Activated naive CD8-positive, alpha-beta T cell (primary cell): ENCODE results near the gene SYDE1.

Source experiments
- H3K27ac Mint-ChIP-seq: one replicate; pipeline ENCODE4 v1.8.0; 2021; ENCODE audit warnings: mixed read lengths
- H3K27me3 Mint-ChIP-seq: one replicate; pipeline ENCODE4 v1.8.0; 2021; ENCODE audit warnings: mixed read lengths
- H3K36me3 Mint-ChIP-seq: one replicate; pipeline ENCODE4 v1.8.0; 2021; ENCODE audit warnings: mixed read lengths
- H3K4me1 Mint-ChIP-seq: one replicate; pipeline ENCODE4 v1.8.0; 2021; ENCODE audit warnings: low read depth, mixed read lengths
- H3K4me3 Mint-ChIP-seq: one replicate; pipeline ENCODE4 v1.8.0; 2021; ENCODE audit warnings: mild to moderate bottlenecking, mixed read lengths
- H3K9me3 Mint-ChIP-seq: one replicate; pipeline ENCODE4 v1.8.0; 2021; ENCODE audit warnings: low read depth, mixed read lengths

The SYDE1 gene

GRCh38 chr19:15115762-15116615 lies 8.8 kb downstream of the SYDE1 start:
- no peak overlapping the region for H3K4me3 Mint-ChIP-seq
- peaks cover 5% of the 10 kb centered on the region for H3K36me3 Mint-ChIP-seq
- no peaks in the 10 kb centered on the region for H3K4me1 Mint-ChIP-seq
- H3K9me3 Mint-ChIP-seq, result no peaks in the 10 kb centered on the region
- no peaks in the 10 kb centered on the region for H3K27me3 Mint-ChIP-seq
- no peak overlapping the region for H3K27ac Mint-ChIP-seq

DNA sequence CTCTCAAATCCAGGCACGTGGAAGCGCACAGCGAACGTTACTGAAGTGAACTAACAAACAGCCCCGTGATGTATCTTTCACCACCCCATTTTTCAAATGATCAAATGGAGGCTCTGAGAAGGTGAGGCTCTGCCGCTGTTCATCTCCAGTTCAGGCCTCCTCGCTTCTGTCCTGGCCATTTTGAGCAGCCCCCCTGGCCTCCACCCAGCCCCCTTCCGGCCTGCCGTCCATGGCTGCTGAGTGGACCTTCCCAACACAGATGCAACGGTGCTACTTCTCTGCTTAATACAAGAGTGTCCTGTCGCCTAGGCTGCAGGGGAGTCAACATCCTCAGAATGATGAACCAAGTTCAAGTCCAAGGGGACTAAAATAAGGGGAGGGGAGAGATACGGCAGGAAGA lies 9.7 kb downstream of the SYDE1 start:
- Mint-ChIP-seq H3K9me3 (no peaks in the 10 kb centered on the region), H3K36me3 (peaks cover 5% of the 10 kb centered on the region), H3K4me3 (no peak overlapping the region), H3K27me3 (no peaks in the 10 kb centered on the region), H3K27ac (no peak overlapping the region), H3K4me1 (no peaks in the 10 kb centered on the region)

DNA sequence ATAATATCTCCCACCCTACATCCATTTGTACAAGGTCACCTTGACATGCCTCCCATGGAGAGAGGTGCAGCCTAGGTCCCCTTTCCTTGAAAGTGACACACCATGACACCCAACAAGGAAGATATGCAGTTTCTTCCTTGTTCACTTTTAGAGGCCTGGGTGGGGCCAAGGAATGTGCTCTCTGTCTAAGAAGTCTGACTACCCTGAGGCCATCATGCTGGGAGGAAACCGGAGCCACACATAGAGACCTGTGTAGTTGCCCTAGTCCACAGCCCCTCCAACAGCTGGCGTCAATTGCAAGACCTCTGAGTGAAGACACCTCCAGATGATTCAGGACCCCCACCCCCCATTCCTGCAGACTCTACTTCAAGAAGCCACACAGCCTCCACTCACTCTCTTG lies 11.0 kb downstream of the SYDE1 start:
- peaks cover 5% of the 10 kb centered on the region for H3K36me3 Mint-ChIP-seq
- H3K27ac Mint-ChIP-seq, result no peak overlapping the region
- H3K9me3 Mint-ChIP-seq, result no peaks in the 10 kb centered on the region
- peaks cover 2% of the 10 kb centered on the region for H3K4me1 Mint-ChIP-seq
- no peak overlapping the region for H3K4me3 Mint-ChIP-seq
- H3K27me3 Mint-ChIP-seq, result no peaks in the 10 kb centered on the region

- Mint-ChIP-seq H3K27ac (no peak overlapping the region), H3K36me3 (peaks cover 5% of the 10 kb centered on the region), H3K4me1 (peaks cover 4% of the 10 kb centered on the region), H3K27me3 (no peaks in the 10 kb centered on the region), H3K4me3 (no peak overlapping the region), H3K9me3 (no peaks in the 10 kb centered on the region)
These were observed 11.7 kb downstream of the SYDE1 start for GRCh38 chr19:15118789-15119494.

GRCh38 chr19:15120135-15121026 lies 13.2 kb downstream of the SYDE1 start:
- H3K4me3 Mint-ChIP-seq, result no peak overlapping the region
- peaks cover 5% of the 10 kb centered on the region for H3K36me3 Mint-ChIP-seq
- H3K4me1 Mint-ChIP-seq, result peaks cover 10% of the 10 kb centered on the region
- H3K27ac Mint-ChIP-seq, result peak overlapping the region; percentile 46
- no peaks in the 10 kb centered on the region for H3K9me3 Mint-ChIP-seq
- H3K27me3 Mint-ChIP-seq, result no peaks in the 10 kb centered on the region

DNA sequence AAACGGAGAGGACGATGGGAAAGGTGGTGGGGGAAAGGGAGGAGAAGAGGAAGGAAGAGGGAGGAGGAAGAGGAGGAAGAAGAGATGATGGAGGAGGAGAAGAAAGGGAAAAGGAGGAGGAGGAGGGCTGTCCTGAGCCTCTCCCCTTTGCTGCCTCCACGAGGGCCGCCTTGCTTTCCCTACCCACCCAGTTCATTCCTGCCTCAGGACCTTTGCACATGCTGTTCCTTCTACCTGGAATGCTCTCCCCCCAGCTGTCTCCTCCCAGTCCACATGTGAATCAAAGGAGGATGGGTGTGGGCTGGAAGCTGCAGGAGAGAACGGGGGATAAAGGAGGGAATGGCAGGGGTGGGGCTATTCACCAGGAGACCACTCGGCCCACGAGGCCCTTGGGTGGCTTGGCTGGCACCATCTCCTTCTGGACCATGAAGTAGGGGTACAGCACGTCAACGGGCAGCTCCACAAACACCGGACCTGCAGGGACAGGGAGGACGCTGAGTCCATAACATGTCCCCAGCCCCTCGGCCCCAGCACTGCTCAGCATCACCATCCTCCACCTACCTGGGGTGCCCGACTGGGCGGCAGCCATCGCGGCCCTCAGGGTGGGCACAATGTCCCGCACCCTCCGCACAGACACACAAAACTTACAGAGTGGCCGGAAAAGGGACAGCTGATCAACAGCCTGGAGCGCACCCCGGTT lies 15.3 kb downstream of the SYDE1 start:
- Mint-ChIP-seq H3K36me3 (peaks cover 5% of the 10 kb centered on the region), H3K27me3 (no peaks in the 10 kb centered on the region), H3K4me1 (peaks cover 10% of the 10 kb centered on the region), H3K9me3 (no peaks in the 10 kb centered on the region), H3K4me3 (no peak overlapping the region), H3K27ac (no peak overlapping the region)

DNA sequence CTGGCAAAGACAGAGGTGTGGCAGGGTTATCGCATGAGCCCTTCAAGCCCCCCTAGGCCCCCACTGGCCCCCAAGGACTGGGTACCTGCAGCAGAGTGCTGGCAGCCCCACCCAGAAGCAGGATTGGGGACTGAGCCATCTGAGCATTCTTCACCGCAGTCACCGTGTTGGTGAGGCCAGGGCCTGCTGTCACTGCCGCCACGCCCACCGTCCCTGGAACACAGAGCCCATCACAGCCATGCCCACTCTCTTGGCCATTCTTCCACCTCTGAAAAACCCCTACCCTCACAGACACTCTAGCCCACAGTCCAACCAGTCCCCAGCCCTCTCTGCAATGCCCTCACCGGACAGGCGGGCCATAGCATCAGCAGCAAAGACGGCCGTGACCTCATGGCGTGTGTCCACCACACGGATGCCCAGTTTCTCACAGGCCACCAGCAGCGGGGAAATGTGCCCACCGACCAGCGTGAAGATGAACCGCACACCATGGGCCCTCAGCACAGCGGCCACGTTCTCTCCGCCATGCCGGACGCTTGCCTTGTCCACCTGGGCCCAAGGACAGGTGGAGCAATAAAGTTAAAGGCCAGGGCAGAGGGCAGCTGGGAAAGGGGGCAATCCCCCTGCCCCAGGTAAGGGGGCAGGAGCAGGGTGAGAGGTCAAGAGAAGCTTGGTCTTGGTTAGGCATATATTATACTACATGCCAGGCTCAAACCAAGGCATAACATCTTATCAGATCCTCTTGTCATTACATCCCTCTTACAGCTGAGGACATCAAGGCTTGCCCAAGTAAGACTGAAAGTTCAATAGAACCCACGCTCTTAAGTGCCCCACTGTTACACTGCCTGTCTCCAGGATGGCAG lies 16.1 kb downstream of the SYDE1 start:
- peak overlapping the region; percentile 99 for H3K4me3 Mint-ChIP-seq
- peaks cover 13% of the 10 kb centered on the region for H3K4me1 Mint-ChIP-seq
- H3K27me3 Mint-ChIP-seq, result no peaks in the 10 kb centered on the region
- no peaks in the 10 kb centered on the region for H3K9me3 Mint-ChIP-seq
- no peak overlapping the region for H3K27ac Mint-ChIP-seq
- peaks cover 5% of the 10 kb centered on the region for H3K36me3 Mint-ChIP-seq

DNA sequence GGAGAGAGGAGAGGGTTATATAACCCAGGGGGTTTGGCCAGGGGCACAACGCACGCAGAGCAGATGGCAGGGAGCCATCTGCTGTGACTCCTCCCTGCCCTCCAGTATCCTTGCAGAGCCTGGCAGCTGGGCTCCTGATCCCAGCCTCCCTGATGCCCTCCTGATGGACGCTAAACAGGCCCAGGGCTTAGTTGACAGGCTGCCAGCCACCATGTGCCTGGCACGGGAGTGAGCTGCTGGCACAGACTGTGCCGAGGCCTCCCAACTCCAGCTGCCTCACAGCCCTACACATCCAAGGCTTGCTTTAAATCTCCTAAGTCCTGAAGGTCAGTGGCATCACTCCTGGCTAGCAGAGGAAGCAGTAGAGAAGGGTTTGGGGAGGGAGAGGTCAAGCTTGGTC lies 16.7 kb downstream of the SYDE1 start:
- Mint-ChIP-seq H3K9me3 (no peaks in the 10 kb centered on the region), H3K36me3 (peaks cover 5% of the 10 kb centered on the region)

GRCh38 chr19:15124572-15125231 lies 17.5 kb downstream of the SYDE1 start:
- no peaks in the 10 kb centered on the region for H3K27me3 Mint-ChIP-seq
- H3K4me1 Mint-ChIP-seq, result peaks cover 22% of the 10 kb centered on the region
- peaks cover 5% of the 10 kb centered on the region for H3K36me3 Mint-ChIP-seq
- peak overlapping the region; percentile 99 for H3K27ac Mint-ChIP-seq
- peak overlapping the region; percentile 99 for H3K4me3 Mint-ChIP-seq
- no peaks in the 10 kb centered on the region for H3K9me3 Mint-ChIP-seq

More for the DNA sequence above, 16.7 kb downstream of the SYDE1 start:
- Mint-ChIP-seq H3K4me1 (peaks cover 16% of the 10 kb centered on the region), H3K4me3 (peak overlapping the region; percentile 99), H3K27ac (peak overlapping the region; percentile 99), H3K27me3 (no peaks in the 10 kb centered on the region)

GRCh38 chr19:15125232-15126067 lies 18.2 kb downstream of the SYDE1 start:
- H3K4me3 Mint-ChIP-seq, result peak overlapping the region; percentile 99
- H3K36me3 Mint-ChIP-seq, result peaks cover 4% of the 10 kb centered on the region
- H3K27ac Mint-ChIP-seq, result peak overlapping the region; percentile 99
- no peaks in the 10 kb centered on the region for H3K9me3 Mint-ChIP-seq
- no peaks in the 10 kb centered on the region for H3K27me3 Mint-ChIP-seq
- peaks cover 30% of the 10 kb centered on the region for H3K4me1 Mint-ChIP-seq

DNA sequence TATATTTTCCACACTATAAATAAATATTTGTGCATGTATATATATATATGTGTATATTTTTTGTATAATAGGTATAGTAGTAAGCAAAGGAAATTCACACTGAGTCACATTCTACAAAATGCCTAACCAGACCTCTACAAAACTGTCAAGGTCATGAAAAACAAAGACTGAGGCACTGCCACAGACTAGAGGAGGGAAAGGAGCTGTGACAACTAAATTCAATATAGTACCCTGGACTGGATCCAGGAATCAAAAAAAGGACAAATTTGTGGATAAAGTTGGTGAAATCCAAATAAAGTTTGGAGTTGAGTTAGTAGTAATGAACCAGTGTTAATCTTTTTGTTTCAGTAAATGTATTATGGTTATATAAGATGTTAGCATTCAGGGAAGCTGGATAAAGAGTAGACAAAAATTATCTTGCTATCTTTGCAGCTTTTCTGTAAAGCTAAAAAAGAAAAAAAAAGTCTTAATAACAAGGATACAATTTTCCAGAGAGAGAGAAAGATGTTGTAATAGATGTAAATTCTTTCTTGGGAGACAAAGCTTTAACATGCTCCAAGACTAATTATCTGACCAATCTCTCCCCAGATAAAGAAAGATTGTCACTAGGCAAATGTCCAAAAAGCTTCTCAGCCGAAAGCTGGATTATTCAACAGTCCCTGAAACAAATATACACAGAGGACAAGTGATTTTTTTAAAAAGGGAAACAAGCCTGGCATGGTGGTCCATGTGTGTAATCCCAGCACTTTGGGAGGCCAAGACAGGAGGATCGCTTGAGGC lies 19.1 kb downstream of the SYDE1 start:
- Mint-ChIP-seq H3K36me3 (no peaks in the 10 kb centered on the region), H3K4me3 (no peak overlapping the region), H3K27me3 (no peaks in the 10 kb centered on the region), H3K27ac (peak overlapping the region; percentile 64), H3K9me3 (no peaks in the 10 kb centered on the region), H3K4me1 (peaks cover 31% of the 10 kb centered on the region)

DNA sequence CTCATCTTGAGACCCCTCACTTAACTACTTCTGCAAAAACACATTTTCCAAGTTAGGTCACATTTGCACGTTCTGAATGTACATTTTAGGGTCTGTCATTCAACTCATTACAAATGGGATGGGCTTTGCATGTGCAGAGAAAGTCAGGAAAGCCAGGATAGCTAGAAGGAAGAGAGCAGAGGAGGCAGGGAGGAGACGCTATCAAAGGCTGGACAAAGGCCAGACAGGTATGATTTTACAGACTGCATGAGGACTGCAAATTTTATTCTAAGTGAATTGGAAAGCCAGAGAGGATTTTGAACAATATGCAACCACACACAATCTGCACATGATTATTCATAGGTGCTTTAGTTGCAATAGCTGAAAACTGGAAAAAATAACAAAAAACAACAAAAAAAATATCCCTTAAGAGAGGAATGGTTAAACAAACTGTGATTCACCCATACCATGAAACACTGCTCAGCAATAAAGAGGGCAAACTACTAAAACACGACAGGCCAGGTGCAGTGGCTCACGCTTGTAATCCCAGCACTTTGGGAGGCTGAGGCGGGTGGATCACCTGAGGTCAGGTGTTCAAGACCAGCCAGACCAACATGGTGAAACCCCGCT lies 21.1 kb downstream of the SYDE1 start:
- Mint-ChIP-seq H3K36me3 (no peaks in the 10 kb centered on the region), H3K9me3 (no peaks in the 10 kb centered on the region), H3K27ac (no peak overlapping the region), H3K4me1 (peaks cover 29% of the 10 kb centered on the region), H3K4me3 (no peak overlapping the region), H3K27me3 (no peaks in the 10 kb centered on the region)
